NCI-H1105 (cell line): ENCODE results near the gene ERMAP.

Experiments used
- DNase-seq: peaks from one replicate; lab custom pipeline; 2025; lab: John Stamatoyannopoulos, UW

The ERMAP gene

GRCh38 chr1:42816585-42817439, at the start of gene ERMAP, which contains the start of gene SVBP:
ERMAP (plus strand) TSS chr1:42817122; CDS start chr1:42830449, 13,327 bp downstream.
SVBP (minus strand) TSS chr1:42817397; CDS start chr1:42816544, 853 bp downstream.
- DNase-seq, result peak; percentile 91

GRCh38 chr1:42767510-42768000, 49.4 kb upstream of the ERMAP start:
- DNase-seq, result peak; percentile 43

GRCh38 chr1:42768172-42768571, 48.8 kb upstream of the ERMAP start:
- no peak for DNase-seq

- DNase-seq, result no peak
These were observed 47.1 kb upstream of the ERMAP start for GRCh38 chr1:42769811-42770210.

GRCh38 chr1:42773420-42773819, 43.5 kb upstream of the ERMAP start:
- no peak for DNase-seq

- DNase-seq, result no peak
These were observed 41.9 kb upstream of the ERMAP start for GRCh38 chr1:42774928-42775526.

GRCh38 chr1:42776502-42776901, 40.4 kb upstream of the ERMAP start:
- no peak for DNase-seq

GRCh38 chr1:42777852-42778251, 39.1 kb upstream of the ERMAP start:
- no peak for DNase-seq

- no peak for DNase-seq
These were observed 37.2 kb upstream of the ERMAP start for GRCh38 chr1:42779725-42780124.

- no peak for DNase-seq
These were observed 36.7 kb upstream of the ERMAP start for GRCh38 chr1:42780176-42780575.

- no peak for DNase-seq
These were observed 33.8 kb upstream of the ERMAP start for GRCh38 chr1:42783092-42783491.

GRCh38 chr1:42784547-42784945, 32.4 kb upstream of the ERMAP start:
- no peak for DNase-seq

- DNase-seq, result no peak
These were observed 31.8 kb upstream of the ERMAP start, which contains the start of gene TMEM269 for GRCh38 chr1:42784946-42785693. TMEM269 (plus strand) TSS chr1:42784991; CDS start chr1:42789894, 4,903 bp downstream.

GRCh38 chr1:42786097-42786496, 30.8 kb upstream of the ERMAP start:
- no peak for DNase-seq

GRCh38 chr1:42788021-42788420, 28.9 kb upstream of the ERMAP start:
- no peak for DNase-seq

GRCh38 chr1:42793824-42794223, 23.1 kb upstream of the ERMAP start:
- no peak for DNase-seq

- no peak for DNase-seq
These were observed 19.5 kb upstream of the ERMAP start for GRCh38 chr1:42797414-42797813.

- no peak for DNase-seq
These were observed 18.9 kb upstream of the ERMAP start for GRCh38 chr1:42797979-42798378.

GRCh38 chr1:42801832-42802473, 15.0 kb upstream of the ERMAP start:
- DNase-seq, result no peak

GRCh38 chr1:42806171-42806570, 10.8 kb upstream of the ERMAP start:
- no peak for DNase-seq

GRCh38 chr1:42806593-42806992, 10.3 kb upstream of the ERMAP start:
- no peak for DNase-seq
